HG03064 (cell line): ENCODE data around the gene S100A14.

ENCODE experiments used
- ATAC-seq: cut with Tn5 transposase; IDR thresholded peaks from one replicate; pipeline ENCODE4 v1.9.1; 2021; ENCODE audit warnings: low read depth; ENCODE audit not compliant: unreplicated experiment

S100A14 gene

GRCh38 chr1:153617663-153618062, 1.5 kb upstream of the S100A14 start:
- no peak for ATAC-seq

DNA sequence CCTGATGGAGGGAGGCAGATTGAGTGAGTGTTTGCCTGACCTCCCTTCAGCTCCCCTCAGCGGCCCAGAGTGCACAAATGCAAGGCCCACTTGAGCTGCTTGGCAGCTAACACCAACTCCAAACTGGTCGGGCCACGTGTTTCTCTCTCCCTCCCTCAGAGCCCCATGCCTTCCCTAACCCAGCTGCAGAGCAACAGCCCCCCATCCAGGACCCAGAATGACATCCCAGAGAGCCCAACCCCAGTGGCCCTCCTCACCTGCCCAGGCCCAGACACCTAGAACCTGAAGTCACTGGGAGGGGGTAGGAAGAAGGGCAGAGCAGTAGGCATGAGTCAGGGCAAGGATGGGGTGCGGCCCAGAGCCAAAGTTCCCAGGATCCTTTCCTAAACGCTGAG, 789 bp upstream of the S100A14 start:
- no peak for ATAC-seq

GRCh38 chr1:153615406-153615805, 719 bp downstream of the S100A14 start:
- no peak for ATAC-seq

DNA sequence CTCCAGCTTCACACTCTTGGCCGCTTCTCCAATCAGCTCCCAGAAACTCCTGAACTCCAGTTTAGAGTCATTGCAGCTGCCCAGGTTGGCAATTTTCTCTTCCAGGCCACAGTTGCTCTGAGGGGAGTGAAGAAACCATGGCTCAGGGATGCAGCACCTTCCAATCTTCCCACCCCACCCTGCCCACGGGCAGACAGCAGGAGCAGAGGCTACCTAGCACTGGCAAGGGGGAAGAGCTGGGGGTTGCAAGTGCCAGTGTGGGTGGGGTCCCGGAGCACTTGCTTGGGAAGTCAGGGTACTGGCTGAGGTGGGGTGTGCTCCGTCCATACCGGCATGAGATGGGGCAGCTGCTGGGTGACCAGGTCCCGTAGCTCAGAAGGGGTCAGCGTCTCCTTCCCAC, 1.2 kb downstream of the S100A14 start:
- ATAC-seq = no peak

DNA sequence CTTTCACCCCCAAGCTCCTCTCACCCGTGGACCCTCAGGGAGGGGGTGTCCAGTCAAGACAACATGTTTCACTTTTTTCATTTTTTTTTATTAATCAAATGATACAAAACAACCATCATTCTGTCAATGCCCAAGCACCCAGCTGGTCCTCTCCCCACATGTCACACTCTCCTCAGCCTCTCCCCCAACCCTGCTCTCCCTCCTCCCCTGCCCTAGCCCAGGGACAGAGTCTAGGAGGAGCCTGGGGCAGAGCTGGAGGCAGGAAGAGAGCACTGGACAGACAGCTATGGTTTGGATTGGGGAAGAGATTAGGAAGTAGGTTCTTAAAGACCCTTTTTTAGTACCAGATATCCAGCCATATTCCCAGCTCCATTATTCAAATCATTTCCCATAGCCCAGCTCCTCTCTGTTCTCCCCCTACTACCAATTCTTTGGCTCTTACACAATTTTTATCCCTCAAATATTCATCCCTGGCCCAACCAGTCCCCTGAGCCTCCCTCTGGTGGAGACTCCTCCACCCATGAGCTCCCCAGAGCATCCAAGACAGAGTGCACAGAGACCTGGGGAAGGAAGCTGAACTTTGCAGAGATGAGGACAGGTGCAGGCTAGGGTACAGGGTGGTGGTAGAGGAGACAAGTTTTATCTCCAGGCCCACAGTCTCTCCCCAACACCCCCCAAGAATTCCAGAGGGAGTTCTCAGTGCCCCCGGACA, 1.8 kb downstream of the S100A14 start:
- no peak for ATAC-seq

- ATAC-seq = no peak
These were observed 2.7 kb downstream of the S100A14 start for GRCh38 chr1:153613406-153613805.

- no peak for ATAC-seq
These were observed 3.3 kb downstream of the S100A14 start, which contains the start of gene S100A16 for GRCh38 chr1:153612755-153613331. TSS of gene S100A16 (minus strand) at chr1:153613137. CDS start at chr1:153608151, 4,986 bp downstream.

DNA sequence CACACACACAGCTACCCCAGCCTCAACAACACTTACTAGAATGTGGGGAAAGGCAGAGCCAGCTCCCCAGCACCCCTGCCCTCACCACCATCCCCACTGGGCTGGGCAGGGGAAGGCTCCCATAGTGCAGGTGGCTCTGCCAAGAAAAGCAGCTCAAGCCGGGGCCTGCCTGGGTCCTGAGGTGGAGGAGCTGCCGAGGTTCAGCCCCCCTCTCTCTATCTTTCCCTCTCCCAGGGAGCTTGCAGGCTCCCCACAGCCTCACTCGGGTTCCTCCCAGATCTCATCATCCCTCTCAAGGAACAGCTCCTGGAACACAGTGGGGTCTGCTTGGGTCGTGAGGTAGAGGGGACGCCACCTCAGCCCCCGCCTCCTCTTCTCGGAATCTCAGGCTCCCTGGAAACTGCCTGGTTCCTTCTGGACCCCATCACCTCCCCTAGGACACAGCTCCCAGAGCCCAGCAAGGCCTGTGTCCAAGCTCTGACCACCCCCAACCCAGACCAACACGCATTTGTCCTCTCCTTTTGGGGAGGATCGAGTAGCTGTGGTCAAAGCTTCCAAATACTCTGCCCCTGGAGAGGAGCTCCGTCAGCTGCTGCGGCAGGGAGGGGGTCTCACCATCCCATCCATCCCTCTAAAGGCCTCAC, 3.9 kb downstream of the S100A14 start:
- no peak for ATAC-seq

GRCh38 chr1:153611356-153611755, 4.8 kb downstream of the S100A14 start:
- no peak for ATAC-seq

DNA sequence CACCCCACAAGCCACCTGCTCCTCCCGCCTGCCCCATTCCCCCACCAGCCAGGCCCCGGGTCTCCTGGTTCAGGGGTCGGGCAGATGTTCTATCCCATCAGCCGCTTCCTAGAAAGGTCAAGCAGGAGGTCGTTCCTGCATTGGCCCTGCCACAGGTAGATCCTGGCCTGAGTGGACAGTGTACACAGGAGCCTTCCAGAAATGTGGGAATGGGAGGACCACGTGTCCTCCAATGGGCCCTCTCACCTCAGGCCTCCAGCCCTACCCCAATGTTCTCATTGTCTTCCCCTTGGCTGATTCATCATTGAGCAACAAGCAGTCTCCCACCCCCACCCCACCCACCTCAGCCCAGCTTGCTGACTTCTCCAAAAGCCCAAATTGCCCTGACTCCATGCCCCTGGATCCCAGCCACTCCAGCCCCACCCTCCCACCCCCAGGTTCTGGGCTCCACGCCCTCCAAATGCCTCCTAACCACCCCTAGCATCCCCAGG, 5.3 kb downstream of the S100A14 start:
- no peak for ATAC-seq

DNA sequence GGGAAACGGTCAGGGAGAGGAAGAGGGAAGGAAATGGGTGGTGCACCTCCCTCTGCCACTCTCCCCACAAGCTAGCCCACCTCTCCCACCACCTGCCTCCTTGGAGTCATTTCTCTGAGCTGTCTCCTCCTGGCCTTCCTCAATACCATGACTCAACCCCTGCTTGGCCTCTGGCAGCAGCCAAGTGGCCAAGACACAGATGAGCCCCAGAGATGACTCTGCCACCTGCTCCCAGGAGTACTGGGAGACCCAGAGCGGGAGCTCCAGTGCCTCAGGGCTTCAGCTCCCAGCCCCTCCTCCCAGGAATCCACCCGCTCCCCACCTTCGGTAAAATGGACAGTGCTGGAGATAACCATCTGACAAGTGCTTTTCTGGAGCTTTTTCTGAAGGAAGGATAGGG, 5.8 kb downstream of the S100A14 start:
- ATAC-seq = no peak

- no peak for ATAC-seq
These were observed 6.6 kb downstream of the S100A14 start for GRCh38 chr1:153609585-153609907.

GRCh38 chr1:153608742-153609584, 7.2 kb downstream of the S100A14 start:
- no peak for ATAC-seq

DNA sequence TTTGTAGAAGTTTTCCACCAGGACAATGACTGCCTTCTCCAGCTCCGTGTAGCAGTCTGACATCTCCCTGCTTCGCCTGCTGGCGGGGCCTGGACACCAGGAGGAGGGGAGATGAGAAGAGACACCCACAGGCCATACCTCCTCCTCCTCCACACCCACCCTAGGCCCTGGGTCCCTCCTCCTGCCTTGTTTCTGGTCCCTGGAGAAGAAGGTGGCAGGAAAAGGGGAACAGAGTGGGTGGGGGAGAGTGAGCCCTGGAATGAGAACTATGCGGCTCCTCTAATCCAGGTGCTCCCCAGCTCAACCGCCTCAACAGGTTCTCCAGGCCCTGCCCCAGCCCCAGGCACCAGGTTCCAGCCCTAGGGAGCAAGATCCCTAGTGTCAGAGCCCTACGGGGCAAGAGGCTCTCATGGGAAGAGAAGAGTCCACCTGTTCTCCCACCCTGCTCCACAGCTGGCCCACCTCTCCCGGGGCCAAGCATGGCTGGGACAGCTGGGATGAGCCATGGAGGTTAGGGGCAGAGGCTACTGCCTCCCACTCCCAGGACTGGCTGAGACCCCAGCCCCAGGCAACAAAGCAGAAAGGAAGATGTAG, 7.9 kb downstream of the S100A14 start:
- no peak for ATAC-seq

- no peak for ATAC-seq
These were observed 8.7 kb downstream of the S100A14 start for GRCh38 chr1:153607381-153607780.

- ATAC-seq = no peak
These were observed 9.9 kb downstream of the S100A14 start for GRCh38 chr1:153606194-153606593.

GRCh38 chr1:153602749-153603148, 13.4 kb downstream of the S100A14 start:
- no peak for ATAC-seq

DNA sequence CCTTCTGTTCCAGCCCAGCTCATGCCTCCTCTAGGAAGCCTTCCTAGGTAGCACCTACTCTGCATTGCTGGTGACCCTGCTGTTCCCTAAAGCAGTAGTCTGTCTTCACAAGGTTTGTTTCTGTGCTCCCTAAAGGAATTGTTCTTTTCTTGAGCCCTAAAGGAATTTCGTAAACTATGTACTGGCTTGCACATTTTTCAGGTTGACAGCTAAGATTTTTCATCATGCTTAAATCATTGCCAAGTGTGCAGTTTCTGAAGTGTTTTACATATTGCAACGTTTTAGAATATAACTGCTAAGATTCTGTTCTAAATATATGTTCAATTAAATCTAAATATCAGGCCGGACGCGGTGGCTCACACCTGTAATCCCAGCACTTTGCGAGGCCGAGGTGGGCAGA, 16.3 kb downstream of the S100A14 start:
- no peak for ATAC-seq

DNA sequence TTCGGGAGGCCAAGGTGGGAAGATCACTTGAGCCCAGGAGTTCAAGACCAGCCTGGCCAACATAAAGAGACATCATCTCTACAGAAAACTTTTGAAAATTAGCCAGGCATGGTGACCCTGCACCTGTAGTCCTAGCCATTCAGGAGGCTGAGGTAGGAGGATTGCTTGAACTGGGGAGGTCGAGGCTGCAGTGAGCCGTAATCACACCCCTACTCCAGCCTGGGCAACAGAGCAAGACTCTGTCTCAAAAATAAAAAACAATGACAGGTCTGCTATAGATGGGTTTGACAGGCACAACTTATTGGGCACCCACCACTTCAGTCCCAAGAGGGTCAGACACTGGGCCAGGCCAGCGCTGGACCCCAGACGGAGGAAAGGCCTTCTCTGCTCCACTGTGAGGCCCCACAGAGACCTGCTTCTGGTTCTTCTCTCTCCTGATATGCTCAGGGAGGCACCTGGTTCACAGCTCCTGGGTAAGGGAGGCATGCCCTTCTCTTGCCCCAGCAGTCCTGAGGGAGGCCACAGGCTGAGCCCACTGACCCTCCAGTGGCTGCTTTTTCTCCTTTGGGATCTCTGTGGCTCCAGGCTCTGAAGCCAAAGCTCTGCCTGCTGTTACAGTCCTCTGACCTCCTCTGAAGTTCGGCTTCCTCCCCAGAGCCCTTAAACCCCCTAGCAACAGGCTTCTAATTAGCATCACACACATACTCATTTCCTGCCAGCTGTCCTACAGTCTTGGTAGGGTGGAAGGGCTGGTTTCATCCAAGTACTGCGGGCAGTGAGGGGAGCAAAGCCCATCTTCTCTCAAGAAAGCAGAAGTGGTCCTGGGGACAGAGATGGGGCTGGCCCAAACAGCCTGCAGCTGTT, 17.6 kb downstream of the S100A14 start:
- peak; percentile 99 for ATAC-seq

DNA sequence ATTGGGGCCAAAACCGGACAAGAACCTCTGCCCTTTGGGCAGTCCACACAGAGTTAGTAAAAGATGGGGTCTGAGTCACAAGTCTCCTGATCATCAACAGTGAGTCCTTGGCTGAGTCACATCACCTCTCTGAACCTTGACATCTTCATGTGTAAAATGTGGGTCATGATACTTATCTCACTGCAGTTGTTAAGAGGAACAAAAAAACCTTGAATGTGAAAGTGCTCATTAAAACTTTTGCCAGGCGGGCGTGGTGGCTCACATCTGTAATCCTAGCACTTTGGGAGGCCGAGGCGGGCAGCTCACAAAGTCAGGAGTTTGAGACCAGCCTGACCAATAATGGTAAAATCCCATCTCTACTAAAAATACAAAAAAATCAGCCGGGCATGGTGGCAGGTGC, 18.9 kb downstream of the S100A14 start:
- no peak for ATAC-seq
